GM23338 (cell line): ENCODE measurements around the gene CASS4. TPM values are rescaled to one million over a fixed set of nuclear protein-coding genes. Genes with fewer than 3 reads are reported as not detected.

Experiments
- ATAC-seq: fragments of 200-7000 bp; cut with Tn5 transposase; 3 replicates; pipeline ENCODE4 v1.9.1; 2020
- DNase-seq: peaks from one replicate; pipeline ENCODE4 v3.0.0-alpha.2; 2015; ENCODE audit warnings: low spot score
- H2AFZ ChIP-seq: fragments of 200-600 bp; sonication (generic); 2 replicates; pipeline ENCODE4 v1.8.0; 2016; ENCODE audit warnings: antibody characterized with exemption, mild to moderate bottlenecking, moderate library complexity
- H3F3A ChIP-seq: fragments of 200-600 bp; sonication (generic); replicated peaks from 2 replicates; pipeline ENCODE4 v1.8.0; 2017; ENCODE audit warnings: antibody characterized with exemption, mixed run types, low read depth
- H3K27ac ChIP-seq: fragments of 200-600 bp; sonication (generic); 2 replicates; pipeline ENCODE4 v1.6.1; 2016; ENCODE audit warnings: low read depth
- H3K27me3 ChIP-seq: fragments of 200-600 bp; sonication (generic); 2 replicates; pipeline ENCODE4 v1.8.0; 2016; ENCODE audit warnings: mild to moderate bottlenecking, mixed run types, moderate library complexity; ENCODE audit not compliant: insufficient read depth
- H3K36me3 ChIP-seq: fragments of 200-600 bp; sonication (generic); 2 replicates; pipeline ENCODE4 v1.8.0; 2016; ENCODE audit warnings: mild to moderate bottlenecking; ENCODE audit not compliant: insufficient read depth
- H3K4me1 ChIP-seq: fragments of 200-600 bp; sonication (generic); 2 replicates; pipeline ENCODE4 v1.8.0; 2016; ENCODE audit warnings: mild to moderate bottlenecking, moderate library complexity; ENCODE audit not compliant: insufficient read depth
- H3K4me2 ChIP-seq: fragments of 200-600 bp; sonication (generic); 2 replicates; pipeline ENCODE4 v1.7.1; 2017; ENCODE audit warnings: mixed run types
- H3K4me3 ChIP-seq: fragments of 200-600 bp; sonication (generic); 2 replicates; pipeline ENCODE4 v1.6.1; 2016; ENCODE audit warnings: mixed run types
- H3K79me2 ChIP-seq: fragments of 200-600 bp; sonication (generic); replicated peaks from 2 replicates; pipeline ENCODE4 v1.8.0; 2017; ENCODE audit warnings: mild to moderate bottlenecking; ENCODE audit not compliant: insufficient read depth
- H3K9me2 ChIP-seq: fragments of 200-600 bp; sonication (generic); 2 replicates; pipeline ENCODE4 v1.8.0; 2017; ENCODE audit not compliant: insufficient read depth
- H4K20me1 ChIP-seq: fragments of 200-600 bp; sonication (generic); replicated peaks from 2 replicates; pipeline ENCODE4 v1.8.0; 2017; ENCODE audit warnings: mild to moderate bottlenecking; ENCODE audit not compliant: insufficient read depth
- H3K27ac Mint-ChIP-seq: 2 replicates; pipeline ENCODE4 v1.8.0; 2020; ENCODE audit warnings: inconsistent platforms, mild to moderate bottlenecking, moderate library complexity, mixed read lengths
- H3K27me3 Mint-ChIP-seq: 3 replicates; pipeline ENCODE4 v1.8.0; 2022; ENCODE audit warnings: low read depth, mild to moderate bottlenecking, moderate library complexity, mixed read lengths, inconsistent platforms; ENCODE audit not compliant: insufficient read depth, poor library complexity
- H3K36me3 Mint-ChIP-seq: 3 replicates; pipeline ENCODE4 v1.8.0; 2021; ENCODE audit warnings: low read depth, mild to moderate bottlenecking, inconsistent platforms, moderate library complexity, mixed read lengths
- H3K4me1 Mint-ChIP-seq: 3 replicates; pipeline ENCODE4 v1.8.0; 2020; ENCODE audit warnings: mild to moderate bottlenecking, inconsistent platforms, mixed read lengths
- H3K4me3 Mint-ChIP-seq: 3 replicates; pipeline ENCODE4 v1.8.0; 2021; ENCODE audit warnings: moderate library complexity, mild to moderate bottlenecking, inconsistent platforms, mixed read lengths
- H3K9me3 Mint-ChIP-seq: 3 replicates; pipeline ENCODE4 v1.8.0; 2020; ENCODE audit warnings: moderate library complexity, mild to moderate bottlenecking, inconsistent platforms, mixed read lengths
- CREB1 ChIP-seq: fragments of 250-450 bp; sonication (Bioruptor Pico); IDR thresholded peaks from 2 replicates; pipeline ENCODE4 v1.5.0; 2020; ENCODE audit warnings: low read depth, mild to moderate bottlenecking, moderate library complexity
- EZH2 ChIP-seq: fragments of 200-600 bp; sonication (generic); IDR thresholded peaks from one replicate; pipeline ENCODE4 v1.8.0; 2017; ENCODE audit warnings: antibody characterized with exemption, mild to moderate bottlenecking, low read depth; ENCODE audit not compliant: unreplicated experiment
- EZH2phosphoT487 ChIP-seq: fragments of 200-600 bp; sonication (generic); IDR thresholded peaks from one replicate; pipeline ENCODE4 v1.8.1; 2018; ENCODE audit warnings: antibody characterized with exemption; ENCODE audit not compliant: unreplicated experiment
- JUNB ChIP-seq: IDR thresholded peaks from one replicate; pipeline ENCODE4 v1.6.1; 2016; ENCODE audit warnings: antibody characterized with exemption; ENCODE audit not compliant: unreplicated experiment
- NANOG ChIP-seq: IDR thresholded peaks from 2 replicates; pipeline ENCODE4 v1.6.1; 2016; ENCODE audit warnings: antibody characterized with exemption, borderline replicate concordance
- POLR2AphosphoS5 ChIP-seq: IDR thresholded peaks from 2 replicates; pipeline ENCODE4 v1.6.1; 2016; ENCODE audit warnings: antibody characterized with exemption, low read depth
- STAT1 ChIP-seq: IDR thresholded peaks from one replicate; pipeline ENCODE4 v1.6.1; 2016; ENCODE audit warnings: antibody characterized with exemption; ENCODE audit not compliant: unreplicated experiment
- ZNF114 ChIP-seq: fragments of 250-450 bp; sonication (Bioruptor Pico); IDR thresholded peaks from 2 replicates; pipeline ENCODE4 v1.5.0; 2020; ENCODE audit warnings: mild to moderate bottlenecking, moderate library complexity
- ZNF331 ChIP-seq: fragments of 250-450 bp; sonication (Bioruptor Pico); IDR thresholded peaks from 2 replicates; pipeline ENCODE4 v1.5.0; 2020; ENCODE audit warnings: low read depth, mild to moderate bottlenecking, moderate library complexity
- polyA plus RNA-seq: library from polyadenylated mRNA; unstranded; fragments of >200 nt; fragmentation: Nextera tagmentation; extraction: Ambion mirVana; gene quantifications from 2 replicates; pipeline ENCODE4 v1.2.1, GENCODE V29; 2016
- total RNA-seq: library from RNA; depleted of rRNA; stranded (reverse); fragments of >200 nt; shearing (Covaris generic); gene quantifications from 2 replicates; pipeline ENCODE4 v1.2.3, GENCODE V29; 2014
- TF ChIP-seq, protein P1 (sequence below): IDR thresholded peaks from 2 replicates; pipeline ENCODE4 v1.6.1; 2016; ENCODE audit warnings: antibody characterized with exemption
- TF ChIP-seq, protein P2 (sequence below): IDR thresholded peaks from one replicate; pipeline ENCODE4 v1.6.1; 2018; ENCODE audit warnings: antibody characterized with exemption; ENCODE audit not compliant: unreplicated experiment
- TF ChIP-seq, protein P3 (sequence below): fragments of 250-450 bp; sonication (Bioruptor Pico); IDR thresholded peaks from 2 replicates; pipeline ENCODE4 v1.5.0; 2020; ENCODE audit warnings: mild to moderate bottlenecking, moderate library complexity
- TF ChIP-seq, protein P4 (sequence below), 2 experiments: fragments of 200-600 bp in 1 of 2; sonication (generic) in 1 of 2; conservative IDR thresholded peaks; 2 replicates each; pipeline versions ENCODE4 v1.5.1 to v1.6.1; 2016 to 2017; ENCODE audit warnings: antibody characterized with exemption in 2 of 2, low read depth in 2 of 2, mild to moderate bottlenecking in 2 of 2, moderate library complexity in 1 of 2

Gene CASS4
- total and polyA plus RNA-seq, 2 experiments from 2014 or later: not detected

DNA sequence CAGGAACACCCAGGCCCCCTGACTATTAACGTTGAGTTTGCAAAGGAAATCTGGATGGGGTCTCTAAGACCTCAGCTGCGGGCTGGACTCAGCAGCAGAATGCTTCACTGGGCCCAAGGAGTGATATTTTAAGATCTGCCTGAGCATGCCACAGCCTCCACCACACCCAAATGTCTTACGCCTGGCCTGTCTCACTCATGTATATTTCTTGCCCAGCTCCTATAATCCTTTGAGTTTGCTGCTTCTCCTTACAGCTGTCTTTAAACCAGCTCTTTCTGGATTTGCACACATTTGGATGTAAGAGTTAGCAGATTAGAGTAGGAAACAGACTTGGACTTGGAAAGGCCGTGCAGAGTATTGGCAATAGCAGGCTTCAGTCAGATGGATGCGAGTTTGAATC, 16.4 kb downstream of the CASS4 start:
- no peak for DNase-seq
- H3K4me2 ChIP-seq: no peak overlapping the region
- 0 out of 2 replicates have a peak, but pooled peaks cover 12% of the 10 kb centered on the region for H3K27me3 ChIP-seq
- no peaks in the 10 kb centered on the region for H4K20me1 ChIP-seq
- no peaks in the 10 kb centered on the region for H3F3A ChIP-seq
- H3K4me1 ChIP-seq: no peaks in the 10 kb centered on the region
- Mint-ChIP-seq H3K9me3 (no peaks in the 10 kb centered on the region; the same call in 2 of the 3 replicates), H3K4me3 (no peak overlapping the region), H3K27me3 (peaks cover 25% of the 10 kb centered on the region), H3K27ac (no peak overlapping the region), H3K36me3 (no peaks in the 10 kb centered on the region; the same call in 2 of the 3 replicates), H3K4me1 (no peaks in the 10 kb centered on the region; the same call in 2 of the 3 replicates)
- H3K9me2 ChIP-seq: no peaks in the 10 kb centered on the region
- H3K79me2 ChIP-seq: no peaks in the 10 kb centered on the region
- H3K36me3 ChIP-seq: no peaks in the 10 kb centered on the region
- no peak overlapping the region for H3K4me3 ChIP-seq
- no peak overlapping the region for H3K27ac ChIP-seq
- TF ChIP-seq STAT1 (no peak), POLR2AphosphoS5 (no peak), CREB1 (CRISPR knock-in tag) (no peak), ZNF114 (CRISPR knock-in tag) (no peak), JUNB (no peak), EZH2phosphoT487 (no peak), ZNF331 (CRISPR knock-in tag) (no peak), NANOG (no peak), EZH2 (no peak)
- TF ChIP-seq, protein P1, sequence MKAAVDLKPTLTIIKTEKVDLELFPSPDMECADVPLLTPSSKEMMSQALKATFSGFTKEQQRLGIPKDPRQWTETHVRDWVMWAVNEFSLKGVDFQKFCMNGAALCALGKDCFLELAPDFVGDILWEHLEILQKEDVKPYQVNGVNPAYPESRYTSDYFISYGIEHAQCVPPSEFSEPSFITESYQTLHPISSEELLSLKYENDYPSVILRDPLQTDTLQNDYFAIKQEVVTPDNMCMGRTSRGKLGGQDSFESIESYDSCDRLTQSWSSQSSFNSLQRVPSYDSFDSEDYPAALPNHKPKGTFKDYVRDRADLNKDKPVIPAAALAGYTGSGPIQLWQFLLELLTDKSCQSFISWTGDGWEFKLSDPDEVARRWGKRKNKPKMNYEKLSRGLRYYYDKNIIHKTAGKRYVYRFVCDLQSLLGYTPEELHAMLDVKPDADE: no peak
- TF ChIP-seq, protein P2, sequence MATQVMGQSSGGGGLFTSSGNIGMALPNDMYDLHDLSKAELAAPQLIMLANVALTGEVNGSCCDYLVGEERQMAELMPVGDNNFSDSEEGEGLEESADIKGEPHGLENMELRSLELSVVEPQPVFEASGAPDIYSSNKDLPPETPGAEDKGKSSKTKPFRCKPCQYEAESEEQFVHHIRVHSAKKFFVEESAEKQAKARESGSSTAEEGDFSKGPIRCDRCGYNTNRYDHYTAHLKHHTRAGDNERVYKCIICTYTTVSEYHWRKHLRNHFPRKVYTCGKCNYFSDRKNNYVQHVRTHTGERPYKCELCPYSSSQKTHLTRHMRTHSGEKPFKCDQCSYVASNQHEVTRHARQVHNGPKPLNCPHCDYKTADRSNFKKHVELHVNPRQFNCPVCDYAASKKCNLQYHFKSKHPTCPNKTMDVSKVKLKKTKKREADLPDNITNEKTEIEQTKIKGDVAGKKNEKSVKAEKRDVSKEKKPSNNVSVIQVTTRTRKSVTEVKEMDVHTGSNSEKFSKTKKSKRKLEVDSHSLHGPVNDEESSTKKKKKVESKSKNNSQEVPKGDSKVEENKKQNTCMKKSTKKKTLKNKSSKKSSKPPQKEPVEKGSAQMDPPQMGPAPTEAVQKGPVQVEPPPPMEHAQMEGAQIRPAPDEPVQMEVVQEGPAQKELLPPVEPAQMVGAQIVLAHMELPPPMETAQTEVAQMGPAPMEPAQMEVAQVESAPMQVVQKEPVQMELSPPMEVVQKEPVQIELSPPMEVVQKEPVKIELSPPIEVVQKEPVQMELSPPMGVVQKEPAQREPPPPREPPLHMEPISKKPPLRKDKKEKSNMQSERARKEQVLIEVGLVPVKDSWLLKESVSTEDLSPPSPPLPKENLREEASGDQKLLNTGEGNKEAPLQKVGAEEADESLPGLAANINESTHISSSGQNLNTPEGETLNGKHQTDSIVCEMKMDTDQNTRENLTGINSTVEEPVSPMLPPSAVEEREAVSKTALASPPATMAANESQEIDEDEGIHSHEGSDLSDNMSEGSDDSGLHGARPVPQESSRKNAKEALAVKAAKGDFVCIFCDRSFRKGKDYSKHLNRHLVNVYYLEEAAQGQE: no peak
- TF ChIP-seq, protein P3, sequence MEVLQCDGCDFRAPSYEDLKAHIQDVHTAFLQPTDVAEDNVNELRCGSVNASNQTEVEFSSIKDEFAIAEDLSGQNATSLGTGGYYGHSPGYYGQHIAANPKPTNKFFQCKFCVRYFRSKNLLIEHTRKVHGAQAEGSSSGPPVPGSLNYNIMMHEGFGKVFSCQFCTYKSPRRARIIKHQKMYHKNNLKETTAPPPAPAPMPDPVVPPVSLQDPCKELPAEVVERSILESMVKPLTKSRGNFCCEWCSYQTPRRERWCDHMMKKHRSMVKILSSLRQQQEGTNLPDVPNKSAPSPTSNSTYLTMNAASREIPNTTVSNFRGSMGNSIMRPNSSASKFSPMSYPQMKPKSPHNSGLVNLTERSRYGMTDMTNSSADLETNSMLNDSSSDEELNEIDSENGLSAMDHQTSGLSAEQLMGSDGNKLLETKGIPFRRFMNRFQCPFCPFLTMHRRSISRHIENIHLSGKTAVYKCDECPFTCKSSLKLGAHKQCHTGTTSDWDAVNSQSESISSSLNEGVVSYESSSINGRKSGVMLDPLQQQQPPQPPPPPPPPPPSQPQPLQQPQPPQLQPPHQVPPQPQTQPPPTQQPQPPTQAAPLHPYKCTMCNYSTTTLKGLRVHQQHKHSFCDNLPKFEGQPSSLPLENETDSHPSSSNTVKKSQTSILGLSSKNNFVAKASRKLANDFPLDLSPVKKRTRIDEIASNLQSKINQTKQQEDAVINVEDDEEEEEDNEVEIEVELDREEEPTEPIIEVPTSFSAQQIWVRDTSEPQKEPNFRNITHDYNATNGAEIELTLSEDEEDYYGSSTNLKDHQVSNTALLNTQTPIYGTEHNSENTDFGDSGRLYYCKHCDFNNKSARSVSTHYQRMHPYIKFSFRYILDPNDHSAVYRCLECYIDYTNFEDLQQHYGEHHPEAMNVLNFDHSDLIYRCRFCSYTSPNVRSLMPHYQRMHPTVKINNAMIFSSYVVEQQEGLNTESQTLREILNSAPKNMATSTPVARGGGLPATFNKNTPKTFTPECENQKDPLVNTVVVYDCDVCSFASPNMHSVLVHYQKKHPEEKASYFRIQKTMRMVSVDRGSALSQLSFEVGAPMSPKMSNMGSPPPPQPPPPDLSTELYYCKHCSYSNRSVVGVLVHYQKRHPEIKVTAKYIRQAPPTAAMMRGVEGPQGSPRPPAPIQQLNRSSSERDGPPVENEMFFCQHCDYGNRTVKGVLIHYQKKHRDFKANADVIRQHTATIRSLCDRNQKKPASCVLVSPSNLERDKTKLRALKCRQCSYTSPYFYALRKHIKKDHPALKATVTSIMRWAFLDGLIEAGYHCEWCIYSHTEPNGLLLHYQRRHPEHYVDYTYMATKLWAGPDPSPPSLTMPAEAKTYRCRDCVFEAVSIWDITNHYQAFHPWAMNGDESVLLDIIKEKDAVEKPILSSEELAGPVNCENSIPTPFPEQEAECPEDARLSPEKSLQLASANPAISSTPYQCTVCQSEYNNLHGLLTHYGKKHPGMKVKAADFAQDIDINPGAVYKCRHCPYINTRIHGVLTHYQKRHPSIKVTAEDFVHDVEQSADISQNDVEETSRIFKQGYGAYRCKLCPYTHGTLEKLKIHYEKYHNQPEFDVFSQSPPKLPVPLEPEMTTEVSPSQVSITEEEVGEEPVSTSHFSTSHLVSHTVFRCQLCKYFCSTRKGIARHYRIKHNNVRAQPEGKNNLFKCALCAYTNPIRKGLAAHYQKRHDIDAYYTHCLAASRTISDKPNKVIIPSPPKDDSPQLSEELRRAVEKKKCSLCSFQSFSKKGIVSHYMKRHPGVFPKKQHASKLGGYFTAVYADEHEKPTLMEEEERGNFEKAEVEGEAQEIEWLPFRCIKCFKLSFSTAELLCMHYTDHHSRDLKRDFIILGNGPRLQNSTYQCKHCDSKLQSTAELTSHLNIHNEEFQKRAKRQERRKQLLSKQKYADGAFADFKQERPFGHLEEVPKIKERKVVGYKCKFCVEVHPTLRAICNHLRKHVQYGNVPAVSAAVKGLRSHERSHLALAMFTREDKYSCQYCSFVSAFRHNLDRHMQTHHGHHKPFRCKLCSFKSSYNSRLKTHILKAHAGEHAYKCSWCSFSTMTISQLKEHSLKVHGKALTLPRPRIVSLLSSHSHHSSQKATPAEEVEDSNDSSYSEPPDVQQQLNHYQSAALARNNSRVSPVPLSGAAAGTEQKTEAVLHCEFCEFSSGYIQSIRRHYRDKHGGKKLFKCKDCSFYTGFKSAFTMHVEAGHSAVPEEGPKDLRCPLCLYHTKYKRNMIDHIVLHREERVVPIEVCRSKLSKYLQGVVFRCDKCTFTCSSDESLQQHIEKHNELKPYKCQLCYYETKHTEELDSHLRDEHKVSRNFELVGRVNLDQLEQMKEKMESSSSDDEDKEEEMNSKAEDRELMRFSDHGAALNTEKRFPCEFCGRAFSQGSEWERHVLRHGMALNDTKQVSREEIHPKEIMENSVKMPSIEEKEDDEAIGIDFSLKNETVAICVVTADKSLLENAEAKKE (CRISPR knock-in tag): no peak
- TF ChIP-seq, protein P4, sequence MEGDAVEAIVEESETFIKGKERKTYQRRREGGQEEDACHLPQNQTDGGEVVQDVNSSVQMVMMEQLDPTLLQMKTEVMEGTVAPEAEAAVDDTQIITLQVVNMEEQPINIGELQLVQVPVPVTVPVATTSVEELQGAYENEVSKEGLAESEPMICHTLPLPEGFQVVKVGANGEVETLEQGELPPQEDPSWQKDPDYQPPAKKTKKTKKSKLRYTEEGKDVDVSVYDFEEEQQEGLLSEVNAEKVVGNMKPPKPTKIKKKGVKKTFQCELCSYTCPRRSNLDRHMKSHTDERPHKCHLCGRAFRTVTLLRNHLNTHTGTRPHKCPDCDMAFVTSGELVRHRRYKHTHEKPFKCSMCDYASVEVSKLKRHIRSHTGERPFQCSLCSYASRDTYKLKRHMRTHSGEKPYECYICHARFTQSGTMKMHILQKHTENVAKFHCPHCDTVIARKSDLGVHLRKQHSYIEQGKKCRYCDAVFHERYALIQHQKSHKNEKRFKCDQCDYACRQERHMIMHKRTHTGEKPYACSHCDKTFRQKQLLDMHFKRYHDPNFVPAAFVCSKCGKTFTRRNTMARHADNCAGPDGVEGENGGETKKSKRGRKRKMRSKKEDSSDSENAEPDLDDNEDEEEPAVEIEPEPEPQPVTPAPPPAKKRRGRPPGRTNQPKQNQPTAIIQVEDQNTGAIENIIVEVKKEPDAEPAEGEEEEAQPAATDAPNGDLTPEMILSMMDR (conservative IDR thresholded peaks at IDR 0.05; ENCODE audit: low read depth in 2 of 2): no peak
- ATAC-seq: no peak
- H2AFZ ChIP-seq: no peak overlapping the region; the same call in 1 of the 2 replicates
